ENCODE measurements around the gene ILK.

Gene ILK

DNA sequence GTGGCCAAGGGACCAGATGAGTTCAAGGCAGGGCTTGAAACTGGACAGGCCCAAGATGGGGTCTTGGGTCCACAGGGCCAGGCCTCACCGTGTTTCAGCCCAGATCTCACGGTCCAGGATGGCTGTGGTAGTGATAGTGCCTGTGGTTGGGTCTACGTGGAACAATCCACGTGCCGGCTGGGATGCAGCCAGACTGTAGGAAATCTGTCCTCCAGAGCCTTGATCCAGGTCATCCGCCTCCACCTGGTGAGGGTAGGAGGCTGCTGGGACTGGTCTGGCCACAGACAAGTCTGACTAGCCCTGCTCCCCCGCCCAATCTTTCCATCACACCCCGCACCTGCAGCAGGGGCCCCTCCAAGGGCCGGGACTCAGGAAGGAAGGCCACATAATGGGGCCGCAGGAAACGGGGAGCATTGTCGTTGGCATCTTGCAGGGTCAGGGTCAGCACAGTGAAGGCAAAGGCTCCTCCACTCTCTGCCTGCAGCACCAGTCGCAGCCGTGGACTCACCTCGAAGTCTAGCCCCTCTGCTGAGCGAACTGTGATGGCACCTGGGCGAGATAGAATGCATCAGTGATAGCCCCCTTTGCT, 22.4 kb downstream of the ILK start:
- DNase-seq (ENCODE audit: low read depth): no peak
- TF ChIP-seq, protein P1, sequence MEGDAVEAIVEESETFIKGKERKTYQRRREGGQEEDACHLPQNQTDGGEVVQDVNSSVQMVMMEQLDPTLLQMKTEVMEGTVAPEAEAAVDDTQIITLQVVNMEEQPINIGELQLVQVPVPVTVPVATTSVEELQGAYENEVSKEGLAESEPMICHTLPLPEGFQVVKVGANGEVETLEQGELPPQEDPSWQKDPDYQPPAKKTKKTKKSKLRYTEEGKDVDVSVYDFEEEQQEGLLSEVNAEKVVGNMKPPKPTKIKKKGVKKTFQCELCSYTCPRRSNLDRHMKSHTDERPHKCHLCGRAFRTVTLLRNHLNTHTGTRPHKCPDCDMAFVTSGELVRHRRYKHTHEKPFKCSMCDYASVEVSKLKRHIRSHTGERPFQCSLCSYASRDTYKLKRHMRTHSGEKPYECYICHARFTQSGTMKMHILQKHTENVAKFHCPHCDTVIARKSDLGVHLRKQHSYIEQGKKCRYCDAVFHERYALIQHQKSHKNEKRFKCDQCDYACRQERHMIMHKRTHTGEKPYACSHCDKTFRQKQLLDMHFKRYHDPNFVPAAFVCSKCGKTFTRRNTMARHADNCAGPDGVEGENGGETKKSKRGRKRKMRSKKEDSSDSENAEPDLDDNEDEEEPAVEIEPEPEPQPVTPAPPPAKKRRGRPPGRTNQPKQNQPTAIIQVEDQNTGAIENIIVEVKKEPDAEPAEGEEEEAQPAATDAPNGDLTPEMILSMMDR (IDR thresholded peaks at IDR 0.05; ENCODE audit: low read depth, low read length, missing control alignments): no peak
- no peak overlapping the region for H3K4me3 ChIP-seq (ENCODE audit: low read depth, low read length)
- in situ Hi-C loops (cut with HindIII; ENCODE audit: low sequenced_read_pairs): no loop called here

DNA sequence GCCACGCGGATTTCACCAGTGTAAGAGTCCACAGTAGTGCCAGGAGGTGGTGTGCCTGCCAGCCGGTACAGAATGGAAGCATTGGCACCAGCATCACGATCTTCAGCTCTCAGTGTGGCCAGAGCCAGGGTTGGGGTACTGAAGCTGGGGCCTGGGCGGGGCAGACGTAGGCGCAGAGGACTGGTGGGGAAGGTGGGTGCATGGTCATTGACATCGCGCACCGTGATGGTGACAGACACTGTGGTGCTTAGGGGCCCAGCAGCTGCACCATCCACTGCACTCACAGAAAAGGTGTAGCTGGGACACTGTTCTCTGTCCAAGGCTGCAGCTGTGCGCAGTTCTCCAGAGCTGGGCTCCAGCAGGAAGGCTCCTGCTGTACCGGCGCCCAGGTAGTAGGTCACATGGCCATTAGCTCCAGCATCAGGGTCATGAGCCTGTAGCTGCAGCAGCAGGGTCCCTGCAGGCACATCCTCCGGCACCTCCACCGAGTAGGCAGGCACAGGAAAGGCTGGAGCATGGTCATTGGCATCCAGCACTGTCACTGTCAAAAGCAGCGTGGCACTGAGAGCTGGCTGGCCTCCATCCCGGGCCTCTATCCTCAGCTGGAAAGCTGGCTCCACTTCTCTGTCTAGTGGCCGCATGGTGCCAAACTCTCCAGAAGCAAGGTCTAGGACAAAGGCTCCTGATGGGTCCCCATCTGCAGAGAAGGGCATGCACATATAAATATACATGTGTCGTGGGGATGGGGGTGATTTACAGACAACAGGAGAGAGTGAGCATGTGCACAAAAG, 23.6 kb downstream of the ILK start:
- TF ChIP-seq, protein P1 (IDR thresholded peaks at IDR 0.05; ENCODE audit: low read depth, low read length, missing control alignments): no peak
- no peak for DNase-seq (ENCODE audit: low read depth)
- in situ Hi-C loops (cut with HindIII; ENCODE audit: low sequenced_read_pairs): no loop called here
- no peak overlapping the region for H3K4me3 ChIP-seq (ENCODE audit: low read depth, low read length)

DNA sequence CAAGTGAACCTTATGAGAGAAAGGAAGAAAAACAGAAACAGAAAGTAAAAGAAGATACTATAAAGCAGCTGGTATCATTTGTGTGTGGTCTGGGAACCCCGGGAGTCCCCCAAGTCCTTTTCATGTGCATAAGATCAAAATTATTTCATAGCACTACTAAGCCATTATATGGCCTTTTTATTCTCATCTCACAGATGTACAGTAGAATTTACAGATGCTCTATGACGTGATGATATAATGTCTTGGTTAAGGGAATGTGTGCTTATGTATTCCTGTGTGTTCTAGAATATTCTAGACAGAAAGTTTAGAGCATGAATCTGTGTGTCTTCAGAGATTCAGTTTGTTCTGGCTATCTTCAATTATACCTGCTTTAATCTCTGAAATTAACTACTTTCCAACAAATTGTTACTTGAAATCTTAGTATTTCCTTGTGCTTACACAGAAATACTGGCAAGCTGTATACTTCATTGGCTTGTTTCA, 24.2 kb downstream of the ILK start:
- H3K4me3 ChIP-seq (ENCODE audit: low read depth, low read length): no peak overlapping the region
- in situ Hi-C loops (cut with HindIII; ENCODE audit: low sequenced_read_pairs): no loop called here
- TF ChIP-seq, protein P1 (IDR thresholded peaks at IDR 0.05; ENCODE audit: low read depth, low read length, missing control alignments): no peak
- no peak for DNase-seq (ENCODE audit: low read depth)

DNA sequence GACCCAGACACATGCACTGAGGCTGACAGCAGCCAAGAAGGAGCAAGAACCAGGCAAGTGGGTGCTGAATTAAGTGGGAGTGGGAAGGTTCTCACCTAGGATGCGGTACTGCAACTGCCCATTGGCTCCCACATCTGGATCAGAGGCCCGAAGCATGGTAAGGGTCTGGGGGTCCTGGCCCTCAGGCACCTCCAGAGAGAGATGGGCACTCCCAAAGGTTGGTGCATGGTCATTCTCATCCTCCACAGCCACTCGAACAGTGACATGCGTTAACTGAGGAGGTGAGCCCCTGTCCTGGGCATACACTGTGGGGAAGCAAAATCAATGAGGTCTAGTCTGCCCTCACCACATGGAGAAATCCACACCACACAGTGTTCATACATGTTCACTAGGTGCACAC, 25.0 kb downstream of the ILK start:
- in situ Hi-C loops (cut with HindIII; ENCODE audit: low sequenced_read_pairs): no loop called here
- no peak for DNase-seq (ENCODE audit: low read depth)
- no peak overlapping the region for H3K4me3 ChIP-seq (ENCODE audit: low read depth, low read length)
- TF ChIP-seq, protein P1 (IDR thresholded peaks at IDR 0.05; ENCODE audit: low read depth, low read length, missing control alignments): no peak

DNA sequence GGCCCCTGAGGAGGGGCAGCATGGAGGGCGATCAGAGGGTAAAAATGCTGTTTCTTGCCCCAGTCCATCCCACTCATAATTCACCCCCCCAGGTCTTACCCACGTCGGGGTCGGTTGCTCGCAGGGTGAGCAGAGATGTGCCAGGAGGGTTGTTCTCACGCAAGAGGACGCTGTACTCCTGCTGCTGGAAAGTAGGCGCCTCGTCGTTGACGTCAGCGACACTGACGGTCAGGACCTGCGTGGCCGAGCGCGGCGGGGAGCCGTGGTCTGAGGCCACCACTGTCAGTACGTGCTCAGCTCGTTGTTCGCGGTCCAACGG, 26.0 kb downstream of the ILK start:
- DNase-seq (ENCODE audit: low read depth): no peak
- TF ChIP-seq, protein P1 (IDR thresholded peaks at IDR 0.05; ENCODE audit: low read depth, low read length, missing control alignments): no peak
- in situ Hi-C loops (cut with HindIII; ENCODE audit: low sequenced_read_pairs): no loop called here
- no peak overlapping the region for H3K4me3 ChIP-seq (ENCODE audit: low read depth, low read length)

DNA sequence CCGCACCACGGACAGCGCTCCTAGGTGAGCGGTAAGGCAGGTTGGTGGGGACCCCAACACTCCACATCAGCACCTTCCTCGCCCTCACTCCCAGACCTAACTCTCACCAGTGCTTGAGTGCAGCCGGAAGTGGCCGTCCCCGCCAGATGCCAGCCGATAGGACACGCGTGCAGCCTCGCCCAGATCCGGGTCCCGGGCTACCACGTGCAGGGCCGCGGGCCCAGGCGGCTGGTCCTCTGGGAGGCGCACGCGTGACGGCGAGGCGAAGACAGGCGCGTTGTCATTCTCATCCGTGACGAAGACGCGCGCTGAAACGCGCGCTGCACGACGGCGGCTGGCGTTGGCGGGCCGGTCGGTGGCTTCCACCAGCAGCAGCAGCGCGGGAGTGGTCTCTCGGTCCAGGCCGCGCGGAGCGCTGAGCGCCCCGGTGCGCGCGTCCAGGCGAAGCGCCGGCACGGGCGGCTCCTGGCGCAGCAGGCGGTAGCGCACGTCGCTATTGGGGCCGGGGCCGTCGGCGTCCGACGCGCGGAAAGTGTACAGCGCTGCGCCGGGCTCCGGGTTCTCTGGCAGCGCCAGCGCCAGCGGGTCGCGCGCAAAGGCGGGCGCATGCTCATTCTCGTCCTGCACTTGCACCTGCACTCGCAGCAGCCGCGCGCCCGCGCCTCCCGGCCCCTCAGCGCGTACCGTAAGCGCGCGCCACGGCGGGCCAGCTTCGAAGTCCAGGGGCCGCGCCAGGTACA, 26.5 kb downstream of the ILK start:
- DNase-seq (ENCODE audit: low read depth): no peak
- H3K4me3 ChIP-seq (ENCODE audit: low read depth, low read length): no peak overlapping the region
- in situ Hi-C loops (cut with HindIII; ENCODE audit: low sequenced_read_pairs): no loop called here
- TF ChIP-seq, protein P1 (IDR thresholded peaks at IDR 0.05; ENCODE audit: low read depth, low read length, missing control alignments): no peak

All from astrocyte of the cerebellum (primary cell).